Measurements from ENCODE around the gene HOXB8.

DNA sequence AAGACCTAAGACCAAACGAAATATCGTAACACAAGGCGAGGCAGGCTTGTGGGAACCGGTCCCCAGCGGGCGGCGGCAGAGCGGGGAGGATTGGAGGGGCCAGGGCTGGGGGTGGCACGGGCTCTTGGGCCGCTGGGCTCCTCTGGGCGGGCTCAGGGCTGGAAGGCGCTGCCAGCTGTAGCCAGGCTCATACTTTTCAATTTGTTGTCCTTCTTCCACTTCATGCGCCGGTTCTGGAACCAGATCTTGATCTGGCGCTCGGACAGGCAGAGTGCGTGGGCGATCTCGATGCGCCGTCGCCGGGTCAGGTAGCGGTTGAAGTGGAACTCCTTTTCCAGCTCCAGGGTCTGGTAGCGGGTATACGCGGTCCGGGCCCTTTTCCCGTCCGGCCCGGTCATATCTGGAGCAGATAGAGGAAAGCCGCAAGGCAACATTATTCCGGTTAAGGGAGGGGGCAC, 23.0 kb downstream of the HOXB8 start:
- TF ChIP-seq, protein P1, sequence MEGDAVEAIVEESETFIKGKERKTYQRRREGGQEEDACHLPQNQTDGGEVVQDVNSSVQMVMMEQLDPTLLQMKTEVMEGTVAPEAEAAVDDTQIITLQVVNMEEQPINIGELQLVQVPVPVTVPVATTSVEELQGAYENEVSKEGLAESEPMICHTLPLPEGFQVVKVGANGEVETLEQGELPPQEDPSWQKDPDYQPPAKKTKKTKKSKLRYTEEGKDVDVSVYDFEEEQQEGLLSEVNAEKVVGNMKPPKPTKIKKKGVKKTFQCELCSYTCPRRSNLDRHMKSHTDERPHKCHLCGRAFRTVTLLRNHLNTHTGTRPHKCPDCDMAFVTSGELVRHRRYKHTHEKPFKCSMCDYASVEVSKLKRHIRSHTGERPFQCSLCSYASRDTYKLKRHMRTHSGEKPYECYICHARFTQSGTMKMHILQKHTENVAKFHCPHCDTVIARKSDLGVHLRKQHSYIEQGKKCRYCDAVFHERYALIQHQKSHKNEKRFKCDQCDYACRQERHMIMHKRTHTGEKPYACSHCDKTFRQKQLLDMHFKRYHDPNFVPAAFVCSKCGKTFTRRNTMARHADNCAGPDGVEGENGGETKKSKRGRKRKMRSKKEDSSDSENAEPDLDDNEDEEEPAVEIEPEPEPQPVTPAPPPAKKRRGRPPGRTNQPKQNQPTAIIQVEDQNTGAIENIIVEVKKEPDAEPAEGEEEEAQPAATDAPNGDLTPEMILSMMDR (conservative IDR thresholded peaks at IDR 0.05 in 1 of 2, IDR thresholded peaks at IDR 0.05 in 1 of 2; ENCODE audit: low read depth in 1 of 2, low read length in 2 of 2) = no peak
- no peak for TF ChIP-seq EZH2 (IDR thresholded peaks at IDR 0.05; ENCODE audit: low read length, missing control alignments)

Data from fibroblast of lung (primary cell).